Kasumi-1 (cell line): Measurements from ENCODE around the gene ZYG11A.

ENCODE experiments used
- DNase-seq, 2 experiments: peaks; one replicate each; lab custom pipeline; 2025; lab: John Stamatoyannopoulos, UW

Gene ZYG11A

DNA sequence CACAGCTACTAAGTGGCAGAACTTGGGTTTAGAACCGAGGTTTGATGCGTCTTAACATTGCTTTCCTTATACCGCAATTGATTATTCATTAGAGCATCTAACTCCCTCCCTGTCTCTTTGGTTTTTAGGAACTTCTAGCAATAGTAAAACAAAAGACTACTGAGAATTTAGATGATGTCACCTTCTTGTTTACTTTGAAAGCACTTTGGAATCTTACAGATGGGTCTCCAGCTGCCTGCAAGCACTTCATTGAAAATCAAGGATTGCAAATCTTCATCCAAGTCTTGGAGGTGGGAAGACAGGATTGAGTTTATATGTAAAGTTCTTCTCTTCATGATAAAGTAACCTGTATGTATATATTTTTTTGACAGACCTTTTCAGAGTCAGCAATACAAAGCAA, 35.0 kb downstream of the ZYG11A start:
- no peak for DNase-seq

DNA sequence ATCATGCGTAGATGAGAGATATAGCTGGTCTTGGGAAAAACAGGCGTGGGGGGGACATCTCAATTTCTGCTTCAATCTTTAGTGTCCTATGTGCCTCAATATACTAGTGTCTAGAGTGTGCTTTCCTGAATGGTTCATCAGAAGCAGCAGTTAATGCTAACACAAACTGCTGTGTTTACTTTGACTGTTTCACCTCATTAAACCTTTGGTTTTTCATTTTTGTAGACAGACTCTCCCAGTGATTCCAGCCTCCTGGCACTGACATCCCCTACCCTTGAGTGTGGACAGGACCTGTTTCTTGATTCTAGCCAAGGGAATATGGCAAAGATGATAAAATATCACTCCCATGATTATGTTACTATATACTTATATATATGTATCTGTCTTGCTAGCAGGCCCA, 37.6 kb downstream of the ZYG11A start:
- no peak for DNase-seq

DNA sequence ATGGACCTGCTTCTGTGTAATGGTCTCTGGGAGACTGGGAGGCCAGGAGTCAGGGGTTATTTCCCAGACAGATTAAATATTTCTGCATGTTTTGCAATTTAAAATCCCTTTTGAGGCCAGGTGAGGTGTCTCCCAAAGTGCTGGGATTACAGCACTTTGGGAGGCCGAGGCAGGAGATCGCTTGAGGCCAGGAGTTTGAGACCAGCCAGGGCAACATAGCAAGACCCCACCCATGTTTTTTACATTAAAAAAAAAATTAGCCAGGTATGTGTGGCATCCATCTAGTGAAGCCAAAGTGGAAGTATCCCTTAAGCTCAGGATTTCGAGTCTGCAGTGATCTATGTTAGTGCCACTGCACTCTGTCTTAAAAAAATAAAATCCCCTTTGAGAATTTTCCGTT, 44.9 kb downstream of the ZYG11A start:
- DNase-seq, result no peak

DNA sequence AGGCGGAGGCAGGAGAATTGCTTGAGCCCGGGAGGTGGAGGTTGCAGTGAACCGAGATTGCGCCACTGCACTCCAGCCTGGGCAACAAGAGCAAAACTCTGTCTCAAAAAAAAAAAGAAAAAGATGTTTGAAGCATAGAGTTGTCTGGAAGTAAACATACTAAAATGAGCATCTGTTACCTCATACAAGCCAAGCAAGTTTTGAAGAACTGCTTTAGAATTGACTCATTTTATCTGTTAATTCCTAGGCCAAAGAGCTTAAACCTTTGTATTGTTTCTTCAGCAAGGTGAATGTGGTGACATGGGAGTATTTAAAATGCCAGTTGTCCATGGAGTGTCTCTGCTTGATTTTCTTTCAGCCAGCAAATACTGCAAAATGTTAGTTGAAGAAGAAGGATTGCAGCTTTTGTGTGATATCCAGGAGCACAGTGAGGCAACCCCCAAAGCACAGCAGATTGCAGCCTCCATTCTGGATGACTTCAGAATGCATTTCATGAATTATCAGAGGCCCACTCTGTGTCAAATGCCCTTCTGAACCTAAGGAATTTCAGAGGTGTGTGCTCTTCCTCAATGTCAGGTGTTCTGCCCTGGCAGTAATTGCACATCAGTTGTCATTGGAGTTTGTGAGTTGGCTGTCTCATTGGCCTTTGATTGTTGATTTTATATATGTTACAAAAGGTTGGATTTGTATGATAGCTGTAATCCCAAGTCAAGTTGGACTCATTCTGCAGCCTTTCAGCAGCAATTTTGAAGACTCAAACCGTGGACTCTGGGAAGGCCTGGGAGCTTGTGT, 50.1 kb downstream of the ZYG11A start:
- no peak for DNase-seq

DNA sequence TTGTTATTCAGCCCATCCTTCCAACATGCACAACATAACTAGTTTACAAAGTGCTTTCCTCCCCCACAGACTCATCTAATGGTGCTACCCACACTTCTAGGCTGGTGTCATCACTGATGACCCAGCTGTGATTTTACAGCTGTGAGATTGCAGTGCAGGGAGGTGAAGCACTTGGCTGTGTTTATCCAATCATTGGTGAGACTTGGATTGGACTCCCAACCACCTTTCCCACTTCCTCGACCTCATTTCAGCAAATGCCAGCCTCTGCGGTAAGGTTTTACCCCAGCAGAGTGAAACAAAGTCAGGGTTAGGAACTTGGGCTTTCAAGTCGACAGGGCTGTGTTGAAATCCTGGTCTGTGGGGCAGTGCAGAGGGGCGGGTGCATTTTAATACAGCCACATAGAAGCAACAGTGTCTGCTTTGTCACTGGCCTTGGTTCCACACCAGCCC, 56.9 kb downstream of the ZYG11A start:
- no peak for DNase-seq

DNA sequence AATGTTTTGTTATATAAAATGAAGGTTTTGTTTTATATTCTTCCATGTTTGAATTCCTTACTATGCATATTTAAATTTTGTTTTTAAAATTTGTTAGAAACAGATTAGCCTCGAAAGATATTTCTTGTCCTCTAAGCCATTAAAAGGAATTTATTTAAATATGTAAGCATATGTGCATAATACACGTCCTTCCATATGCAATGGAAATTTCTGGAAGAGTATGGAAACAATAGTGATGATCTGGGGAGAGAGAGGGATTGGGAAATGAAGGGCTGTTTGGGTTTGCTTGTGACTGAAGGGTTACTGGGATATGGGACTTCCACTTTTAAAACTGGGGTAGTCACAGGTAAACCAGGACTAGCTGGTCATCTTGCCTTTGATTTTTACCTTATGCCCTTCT, 57.8 kb downstream of the ZYG11A start:
- DNase-seq, result no peak

DNA sequence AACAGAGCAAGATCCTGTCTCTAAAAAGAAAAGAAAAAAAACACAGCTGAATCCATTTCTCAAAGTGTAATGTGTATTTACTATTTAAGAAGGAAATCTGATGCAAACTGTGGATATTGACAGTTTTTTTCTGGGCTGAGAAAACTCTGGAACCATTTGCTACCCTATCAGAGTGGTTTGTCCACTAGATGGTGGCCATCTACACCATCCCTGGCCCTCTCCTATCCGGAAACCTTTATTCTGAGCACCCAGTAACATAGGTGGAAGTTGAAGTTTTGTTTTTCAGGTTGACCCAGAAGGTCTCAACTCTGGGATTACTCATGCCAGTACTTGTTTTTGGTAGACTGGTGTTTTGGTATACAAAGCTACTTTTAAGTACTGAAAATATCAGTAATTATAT, 58.8 kb downstream of the ZYG11A start:
- DNase-seq, result no peak

DNA sequence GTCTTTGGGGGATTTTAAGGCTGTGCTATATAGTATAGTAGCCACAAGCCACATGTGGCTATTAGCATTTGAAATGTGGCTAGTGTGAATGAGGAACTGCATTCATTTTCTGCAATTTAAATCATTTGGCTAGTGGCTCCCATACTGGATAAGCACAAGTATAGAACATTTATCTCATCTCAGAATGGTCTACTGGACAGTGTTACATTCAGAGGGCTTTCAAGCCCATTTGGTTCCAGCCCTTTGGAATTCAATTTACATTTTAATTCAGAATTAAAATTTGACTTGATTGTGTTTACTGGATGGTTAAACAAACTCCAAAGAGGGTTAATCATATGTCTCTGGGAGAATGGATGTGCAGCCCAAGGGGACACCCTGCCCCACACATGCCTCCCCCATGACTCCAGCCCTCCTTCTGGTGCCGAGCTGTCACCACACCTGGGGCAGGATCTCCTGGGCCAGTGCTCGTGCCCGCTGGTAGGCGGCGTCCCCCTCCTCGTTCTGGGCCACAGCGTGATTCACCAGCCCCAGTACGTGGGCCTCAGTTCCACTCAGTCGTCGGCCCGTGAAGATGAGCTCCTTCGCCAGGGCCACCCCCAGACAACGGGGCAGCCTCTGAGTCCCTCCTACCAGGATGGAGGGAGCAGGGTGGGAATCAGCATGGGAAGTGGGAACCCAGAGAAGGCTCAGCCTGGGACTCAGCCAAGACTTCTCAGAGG, 61.8 kb downstream of the ZYG11A start:
- no peak for DNase-seq

DNA sequence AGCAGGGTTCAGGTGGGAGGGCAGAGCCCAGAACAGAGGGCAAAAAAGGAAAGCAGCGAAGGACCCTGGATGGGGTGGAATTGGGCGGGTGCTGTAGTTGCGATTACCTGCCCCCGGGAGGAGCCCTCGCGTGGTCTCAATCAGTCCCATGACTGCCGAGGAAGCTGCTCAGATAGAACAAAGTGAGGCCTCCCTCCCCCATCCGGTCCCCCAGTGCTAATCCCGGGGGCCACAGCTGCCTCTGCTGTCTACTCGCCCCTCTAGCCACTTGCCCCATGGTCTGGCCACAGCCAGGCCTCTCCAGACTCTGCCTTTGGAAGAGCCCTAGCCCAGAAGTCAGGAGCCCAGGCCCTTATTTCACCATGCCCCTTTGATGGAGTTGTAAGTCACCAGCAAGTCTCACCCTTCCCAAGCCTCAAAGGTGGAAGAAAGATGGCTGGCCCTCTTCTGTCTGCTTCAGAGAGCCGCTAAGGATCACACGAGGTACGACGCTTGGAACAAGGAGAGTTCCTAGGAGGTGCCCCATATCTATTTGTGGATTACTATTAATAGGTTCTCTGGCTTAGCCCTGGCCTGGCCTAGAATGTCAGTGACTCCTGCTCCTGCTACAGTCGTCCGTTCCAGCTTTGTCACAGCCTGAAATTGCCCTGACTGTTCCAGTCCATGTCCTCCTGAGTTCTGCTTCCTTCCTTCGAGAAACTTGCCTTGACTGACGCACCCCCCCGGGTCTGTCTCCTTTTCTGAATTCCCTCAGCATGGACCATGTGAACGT, 62.6 kb downstream of the ZYG11A start:
- DNase-seq, result peak; percentile 46 to 59

DNA sequence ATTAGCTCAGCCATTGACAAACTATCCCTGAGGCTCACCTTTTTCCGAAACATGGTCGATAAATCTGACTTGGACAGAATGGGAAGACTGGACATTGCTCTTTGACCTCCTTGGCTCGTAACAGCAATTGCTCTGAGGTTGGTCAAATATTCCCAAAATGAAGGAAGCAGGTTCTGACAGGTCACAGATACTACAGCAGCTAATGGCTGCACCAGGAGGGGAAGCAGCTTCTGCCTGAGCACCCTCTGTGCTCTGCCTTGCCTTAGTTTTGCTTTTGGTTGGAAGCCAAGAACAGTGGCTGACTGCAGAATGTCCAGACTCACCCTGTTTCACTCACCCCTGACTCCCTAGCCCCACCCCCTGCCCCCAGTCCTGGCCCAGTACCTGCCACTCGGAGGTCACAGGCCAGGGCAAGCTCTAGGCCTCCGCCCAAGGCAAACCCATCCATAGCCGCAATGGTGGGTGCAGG, 63.6 kb downstream of the ZYG11A start:
- no peak for DNase-seq

DNA sequence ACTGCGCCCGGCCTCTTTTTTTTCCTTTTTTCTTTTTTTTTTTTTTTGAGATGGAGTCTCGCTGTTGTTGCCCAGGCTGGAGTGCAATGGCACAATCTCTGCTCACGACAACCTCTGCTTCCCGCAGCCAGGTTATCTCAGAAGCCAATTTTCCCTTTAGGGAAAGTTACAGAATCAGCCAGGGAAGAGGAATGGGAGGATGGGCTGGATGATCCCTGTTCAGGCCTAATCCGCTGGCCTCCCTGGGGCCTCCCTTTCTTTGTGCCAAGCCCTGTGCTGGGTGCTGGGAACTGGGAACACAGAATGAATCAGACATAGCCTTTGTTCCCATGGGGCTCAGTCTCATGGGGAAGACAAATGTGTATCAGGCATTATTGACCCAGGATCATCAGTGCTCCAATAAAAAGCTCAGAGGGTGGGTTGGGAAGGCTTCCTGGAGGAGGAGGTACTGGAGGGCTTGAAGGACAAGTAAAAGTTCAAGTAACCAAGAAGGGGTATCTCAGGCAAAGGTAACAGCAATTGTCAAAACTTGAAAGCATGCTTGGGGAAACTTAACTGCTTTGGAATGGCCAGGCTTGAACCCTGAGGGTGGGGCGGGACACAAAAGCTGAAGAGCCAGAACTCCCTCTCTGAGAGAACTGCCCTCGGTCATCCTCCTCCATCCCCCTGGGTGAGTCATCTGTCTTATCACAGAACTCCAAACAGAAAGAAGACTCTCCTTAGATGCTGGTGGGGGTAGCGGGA, 64.7 kb downstream of the ZYG11A start:
- no peak for DNase-seq

DNA sequence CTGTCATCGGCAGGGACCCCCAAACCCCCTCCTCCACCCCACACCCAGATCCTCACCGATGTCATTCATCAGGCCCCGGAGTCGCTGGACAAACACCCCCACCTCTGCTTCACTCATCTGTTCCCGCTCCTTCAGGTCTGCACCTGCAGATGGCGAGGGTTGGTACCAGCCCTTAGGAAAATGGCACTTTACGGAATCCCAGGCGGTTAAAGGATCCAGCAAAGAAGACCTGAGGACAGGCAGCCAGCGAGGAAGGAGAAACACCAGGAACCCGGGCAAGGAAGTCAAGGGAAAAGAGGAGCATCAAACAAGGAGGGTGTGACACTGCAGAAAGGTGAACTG, 65.2 kb downstream of the ZYG11A start:
- DNase-seq, result no peak

DNA sequence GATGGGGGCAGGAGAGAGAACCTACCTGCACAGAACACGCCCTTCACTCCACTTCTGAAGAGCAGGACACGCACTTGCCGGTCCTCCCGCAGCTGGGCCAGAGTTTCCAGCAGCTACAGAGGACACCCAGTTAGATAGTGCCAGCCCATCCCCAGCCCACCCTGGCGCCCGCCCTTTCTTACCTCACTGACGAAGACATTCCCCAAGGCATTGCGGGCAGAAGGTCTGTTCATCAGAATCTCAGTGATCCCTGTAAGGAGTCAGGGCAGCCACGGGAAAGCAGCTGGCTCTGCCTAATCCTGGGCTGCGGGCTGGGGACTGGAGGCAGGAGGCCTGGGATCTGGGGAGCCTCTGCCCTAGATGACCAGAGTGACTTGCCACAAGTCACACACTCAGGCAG, 69.0 kb downstream of the ZYG11A start:
- no peak for DNase-seq

DNA sequence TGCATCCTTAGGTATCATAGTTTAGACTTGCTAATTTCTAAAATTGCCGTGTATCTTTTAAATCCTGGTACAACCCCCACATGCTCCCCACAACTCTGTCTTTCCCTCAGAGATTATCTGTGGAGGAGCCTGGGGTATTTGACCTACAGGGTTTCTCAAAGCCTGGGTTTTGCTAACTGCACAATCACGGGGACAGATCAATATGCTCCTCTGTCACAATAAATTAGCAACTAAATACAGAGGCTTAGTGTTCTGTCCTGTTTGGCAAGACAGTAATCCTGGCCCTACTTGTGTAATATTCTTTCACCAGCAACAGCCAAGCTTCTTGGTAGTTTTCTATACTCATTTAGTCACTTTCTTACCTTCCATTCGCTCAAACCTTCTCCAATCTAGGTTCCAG, 70.5 kb downstream of the ZYG11A start:
- DNase-seq, result no peak

DNA sequence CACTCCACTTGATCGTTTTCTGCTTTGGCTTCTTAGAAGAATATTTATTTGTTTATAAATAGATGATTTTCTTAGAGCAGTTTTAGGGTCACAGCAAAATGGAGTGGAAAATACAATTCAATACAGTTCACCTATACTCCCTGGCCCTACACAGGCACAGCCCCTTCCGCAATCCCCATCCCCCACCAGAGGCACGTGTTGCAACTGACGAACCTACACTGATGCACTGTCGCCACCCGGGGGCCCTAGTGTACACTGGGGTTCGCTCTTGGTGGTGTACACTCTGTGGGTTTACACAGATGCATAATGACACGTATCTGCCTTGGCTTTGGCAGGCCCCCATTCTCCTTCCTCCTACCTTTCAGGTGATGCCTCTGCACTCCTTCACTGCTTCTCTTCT, 71.0 kb downstream of the ZYG11A start:
- peak in 1 of 2 experiments; percentile 4 for DNase-seq

DNA sequence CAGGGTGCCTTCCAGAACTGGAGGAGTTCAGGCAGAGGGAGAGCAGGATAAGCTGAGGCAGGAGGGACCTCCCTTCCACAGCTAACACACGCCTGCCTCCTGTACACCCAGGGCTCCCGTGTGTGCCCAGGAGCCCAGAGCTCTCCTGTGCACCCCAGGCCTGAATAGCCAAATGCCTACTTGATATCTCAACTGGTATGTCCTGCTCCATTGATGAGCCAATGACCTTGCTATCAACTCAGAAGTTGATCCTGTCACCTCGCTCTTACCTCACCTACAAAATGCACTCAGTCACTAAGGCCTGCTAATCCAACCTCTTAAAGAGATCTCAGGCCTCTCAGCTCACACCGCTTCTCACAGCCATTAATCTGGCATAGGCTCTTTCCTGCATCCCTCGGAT, 71.9 kb downstream of the ZYG11A start:
- DNase-seq, result no peak

DNA sequence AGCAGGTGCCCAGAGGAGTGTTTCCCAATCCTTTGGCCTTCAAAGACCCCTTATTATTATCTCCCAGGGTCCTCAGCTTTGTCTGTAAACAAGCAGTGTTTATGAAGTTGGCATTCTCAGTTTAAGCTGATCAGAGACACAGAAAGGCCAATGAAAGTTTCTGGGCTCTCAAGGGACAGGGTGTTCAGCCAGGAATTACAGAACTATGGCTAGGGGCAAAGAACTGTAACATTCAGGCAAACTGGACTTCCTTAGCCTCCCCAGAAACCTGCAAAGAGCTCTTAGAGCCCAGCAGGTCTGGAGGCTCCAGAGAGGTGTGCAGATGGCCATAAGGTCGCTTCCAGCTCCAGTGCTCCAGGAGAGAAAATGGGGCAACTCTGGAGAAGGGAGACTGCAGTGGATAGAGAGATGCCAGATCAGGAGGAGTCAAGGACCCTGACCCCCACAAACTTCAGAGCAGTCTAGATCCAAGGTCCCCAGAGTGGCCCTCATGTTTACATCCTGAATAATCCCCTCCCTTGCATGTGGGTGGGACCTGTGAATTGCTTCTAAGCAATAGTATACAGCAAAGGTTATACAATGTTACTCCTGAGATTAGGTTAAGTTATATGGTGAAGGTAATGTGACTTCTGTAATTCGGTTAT, 72.8 kb downstream of the ZYG11A start:
- DNase-seq, result no peak

DNA sequence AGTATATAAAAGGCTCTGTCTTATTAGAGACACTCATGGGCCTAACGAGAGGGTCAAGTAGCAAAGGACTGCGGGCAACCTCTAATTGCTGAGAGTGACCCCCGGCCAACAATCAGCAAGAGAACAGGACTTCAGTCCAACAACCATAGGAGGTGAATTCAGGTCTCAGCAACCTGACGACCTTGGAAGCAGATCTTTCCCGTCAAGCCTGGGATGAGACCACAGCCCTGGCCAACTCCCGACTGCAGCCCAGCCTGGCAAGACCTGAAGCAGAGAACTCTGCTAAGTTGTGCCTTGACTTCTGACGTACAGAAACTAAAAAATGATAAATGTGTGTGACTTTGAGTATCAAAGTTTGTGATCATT, 73.3 kb downstream of the ZYG11A start:
- DNase-seq, result no peak

DNA sequence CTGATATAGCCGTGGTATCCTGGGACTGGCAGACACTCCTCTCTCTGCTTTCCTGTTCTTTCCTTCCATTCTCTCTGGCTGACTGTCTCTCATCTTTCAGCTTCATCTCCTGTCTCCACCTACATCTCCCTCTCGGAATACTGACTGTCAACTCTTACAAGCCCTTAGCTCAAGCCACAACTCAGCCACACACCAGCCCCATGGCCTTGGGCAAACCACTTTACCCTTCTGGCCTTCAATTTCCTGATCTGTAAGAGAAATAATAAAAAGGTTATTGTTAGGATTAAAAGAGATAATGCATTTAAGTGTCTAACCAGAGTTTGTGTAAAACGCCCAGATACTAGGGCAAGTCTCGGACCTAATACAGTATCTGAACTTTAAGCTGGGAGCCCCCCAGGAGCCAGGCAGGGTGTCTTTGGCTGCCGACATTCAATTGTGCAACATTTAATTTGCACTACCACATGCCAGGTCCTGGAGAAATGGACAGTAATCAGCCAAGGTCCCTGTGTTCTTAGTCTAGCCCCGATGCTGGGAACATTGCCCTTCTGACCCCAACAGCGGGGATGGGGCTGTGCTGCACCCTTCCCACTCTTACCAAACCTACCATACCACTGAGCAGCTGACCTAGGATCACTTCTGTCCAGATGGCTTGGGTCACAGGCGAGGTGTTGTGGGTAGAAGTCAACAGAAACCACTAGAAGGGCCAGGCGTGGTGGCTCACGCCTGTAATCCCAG, 73.8 kb downstream of the ZYG11A start:
- DNase-seq, result no peak

DNA sequence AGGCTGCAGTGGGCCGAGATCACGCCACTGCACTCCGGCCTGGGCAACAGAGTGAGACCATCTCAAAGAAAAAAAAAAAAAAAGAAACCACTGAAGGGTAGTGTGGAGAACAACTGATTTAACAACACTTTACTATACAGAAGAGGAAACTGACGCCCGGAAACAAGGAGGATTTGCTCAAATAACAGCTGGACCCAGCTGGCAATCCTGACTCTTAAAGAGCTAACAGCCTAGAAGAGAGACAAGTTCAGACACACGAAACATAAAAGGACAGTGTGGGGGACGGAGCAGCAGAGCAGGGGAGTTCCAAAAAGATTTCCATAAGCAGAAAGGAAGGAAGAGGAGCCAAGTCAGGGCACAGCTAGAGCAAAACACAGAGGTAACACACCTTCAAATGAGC, 74.6 kb downstream of the ZYG11A start:
- DNase-seq, result no peak

DNA sequence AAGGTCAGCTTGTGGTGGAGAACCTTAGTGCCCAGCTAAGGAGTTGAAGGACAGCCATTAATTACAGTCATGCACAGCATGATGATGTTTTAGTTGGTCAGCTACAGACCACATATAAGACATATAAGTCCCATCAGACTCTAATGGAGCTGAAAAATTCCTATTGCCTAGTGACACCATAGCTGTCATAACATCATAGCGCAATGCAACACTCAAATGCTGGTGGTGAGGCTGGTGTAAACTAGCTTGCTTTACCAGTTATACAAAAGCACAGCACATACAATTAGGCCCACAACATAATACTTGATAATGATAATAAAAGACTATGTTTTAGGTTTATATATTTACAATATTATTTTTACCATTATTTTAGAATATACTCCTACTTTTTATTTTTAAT, 75.0 kb downstream of the ZYG11A start:
- DNase-seq, result no peak
